ENCODE results near the gene EPHA2. TPM values are rescaled to one million over a fixed set of nuclear protein-coding genes. Genes with fewer than 3 reads are reported as not detected.

Gene EPHA2
- total RNA-seq, 1 donor from 2014 or later, result 144 TPM

- no peak for DNase-seq (ENCODE audit: low read depth)
- no peak for FAIRE-seq
- Histone ChIP-seq H3K27me3 (ENCODE audit: control insufficient read depth, insufficient read depth, low read length) (no peaks in the 10 kb centered on the region), H3K4me3 (ENCODE audit: low read depth, low read length) (no peak overlapping the region), H3K36me3 (ENCODE audit: control insufficient read depth, insufficient read depth, low read length) (peaks cover 1% of the 10 kb centered on the region)
- TF ChIP-seq CTCF (IDR thresholded peaks at IDR 0.05; ENCODE audit: insufficient read depth, low read length, severe bottlenecking), result no peak
These were observed 39.6 kb upstream of the EPHA2 start for GRCh38 chr1:16195518-16195905.

GRCh38 chr1:16191916-16192546 lies 36.2 kb upstream of the EPHA2 start:
- H3K27me3 ChIP-seq (ENCODE audit: control insufficient read depth, insufficient read depth, low read length), result no peaks in the 10 kb centered on the region
- H3K4me3 ChIP-seq (ENCODE audit: low read depth, low read length), result no peak overlapping the region
- H3K36me3 ChIP-seq (ENCODE audit: control insufficient read depth, insufficient read depth, low read length), result no peaks in the 10 kb centered on the region
- no peak for TF ChIP-seq CTCF (IDR thresholded peaks at IDR 0.05; ENCODE audit: insufficient read depth, low read length, severe bottlenecking)
- DNase-seq (ENCODE audit: low read depth), result no peak
- FAIRE-seq, result no peak

- Histone ChIP-seq H3K27me3 (ENCODE audit: control insufficient read depth, insufficient read depth, low read length) (no peaks in the 10 kb centered on the region), H3K4me3 (ENCODE audit: low read depth, low read length) (no peak overlapping the region), H3K36me3 (ENCODE audit: control insufficient read depth, insufficient read depth, low read length) (no peaks in the 10 kb centered on the region)
- TF ChIP-seq CTCF (IDR thresholded peaks at IDR 0.05; ENCODE audit: insufficient read depth, low read length, severe bottlenecking), result no peak
- no peak for DNase-seq (ENCODE audit: low read depth)
- FAIRE-seq, result no peak
These were observed 35.4 kb upstream of the EPHA2 start for GRCh38 chr1:16191309-16191708.

- DNase-seq (ENCODE audit: low read depth) (no peak), FAIRE-seq (no peak)
- no peaks in the 10 kb centered on the region for H3K27me3 ChIP-seq (ENCODE audit: control insufficient read depth, insufficient read depth, low read length)
- no peak for TF ChIP-seq CTCF (IDR thresholded peaks at IDR 0.05; ENCODE audit: insufficient read depth, low read length, severe bottlenecking)
- no peak overlapping the region for H3K4me3 ChIP-seq (ENCODE audit: low read depth, low read length)
- no peaks in the 10 kb centered on the region for H3K36me3 ChIP-seq (ENCODE audit: control insufficient read depth, insufficient read depth, low read length)
These were observed 34.2 kb upstream of the EPHA2 start for GRCh38 chr1:16189921-16190621.

GRCh38 chr1:16189003-16189402 lies 33.1 kb upstream of the EPHA2 start:
- Histone ChIP-seq H3K27me3 (ENCODE audit: control insufficient read depth, insufficient read depth, low read length) (no peaks in the 10 kb centered on the region), H3K4me3 (ENCODE audit: low read depth, low read length) (no peak overlapping the region), H3K36me3 (ENCODE audit: control insufficient read depth, insufficient read depth, low read length) (no peaks in the 10 kb centered on the region)
- no peak for TF ChIP-seq CTCF (IDR thresholded peaks at IDR 0.05; ENCODE audit: insufficient read depth, low read length, severe bottlenecking)
- DNase-seq (ENCODE audit: low read depth) (peak; percentile 86), FAIRE-seq (peak; percentile 40)
